Suprapubic skin (tissue), 4 donors: Measurements from ENCODE around the gene WWOX. TPM values are rescaled to one million over a fixed set of nuclear protein-coding genes. Genes with fewer than 3 reads are reported as not detected.

Experiments
- DNase-seq, 2 donors: peaks; one replicate each; pipeline ENCODE4 v3.0.0-alpha.2; 2019; ENCODE audit warnings: low spot score in 2 of 2
- H3K27ac ChIP-seq: fragments of 200-600 bp; sonication (generic); one replicate; pipeline ENCODE4 v1.5.1; 2019
- H3K27me3 ChIP-seq: fragments of 200-600 bp; sonication (generic); one replicate; pipeline ENCODE4 v1.5.1; 2019
- H3K36me3 ChIP-seq: fragments of 200-600 bp; sonication (generic); one replicate; pipeline ENCODE4 v1.5.1; 2019
- H3K4me1 ChIP-seq: fragments of 200-600 bp; sonication (generic); one replicate; pipeline ENCODE4 v1.5.1; 2019
- H3K4me3 ChIP-seq: fragments of 200-600 bp; sonication (generic); one replicate; pipeline ENCODE4 v1.5.1; 2019; ENCODE audit warnings: mild to moderate bottlenecking
- H3K9me3 ChIP-seq: fragments of 200-600 bp; sonication (generic); one replicate; pipeline ENCODE4 v1.5.1; 2019
- CTCF ChIP-seq, 2 donors: fragments of 200-600 bp in 1 of 2; fragments of 450-650 bp in 1 of 2; sonication (generic) in 1 of 2; IDR thresholded peaks; one replicate each; pipeline ENCODE4 v1.5.1; 2016 to 2019; ENCODE audit warnings: antibody characterized with exemption in 2 of 2, mild to moderate bottlenecking in 1 of 2, moderate library complexity in 1 of 2
- EP300 ChIP-seq: sonication (generic); formaldehyde crosslinking; IDR thresholded peaks from one replicate; pipeline ENCODE4 v1.6.1; 2017; ENCODE audit warnings: antibody characterized with exemption
- POLR2A ChIP-seq, 2 donors: fragments of 450-650 bp; IDR thresholded peaks; one replicate each; pipeline ENCODE4 v1.6.1; 2017; ENCODE audit warnings: antibody characterized with exemption in 2 of 2, mild to moderate bottlenecking in 2 of 2, moderate library complexity in 2 of 2
- POLR2AphosphoS5 ChIP-seq, 3 donors: sonication (generic); formaldehyde crosslinking; IDR thresholded peaks; one replicate each; pipeline ENCODE4 v1.6.1; 2017; ENCODE audit warnings: antibody characterized with exemption in 3 of 3
- WGBS: methylation state at CpG from one replicate; pipeline ENCODE4 v1.1.5; 2018; 5-methylcytosine and 5-hydroxymethylcytosine counted together
- total RNA-seq, 4 donors: library from RNA; depleted of rRNA; stranded (reverse); fragments of >200 nt; gene quantifications; one replicate each; pipeline ENCODE4 v1.1.0, GENCODE V29; 2016

The WWOX gene
- total RNA-seq, 4 donors from 2014 or later: 29.6 to 104 (median 47.3) TPM

DNA sequence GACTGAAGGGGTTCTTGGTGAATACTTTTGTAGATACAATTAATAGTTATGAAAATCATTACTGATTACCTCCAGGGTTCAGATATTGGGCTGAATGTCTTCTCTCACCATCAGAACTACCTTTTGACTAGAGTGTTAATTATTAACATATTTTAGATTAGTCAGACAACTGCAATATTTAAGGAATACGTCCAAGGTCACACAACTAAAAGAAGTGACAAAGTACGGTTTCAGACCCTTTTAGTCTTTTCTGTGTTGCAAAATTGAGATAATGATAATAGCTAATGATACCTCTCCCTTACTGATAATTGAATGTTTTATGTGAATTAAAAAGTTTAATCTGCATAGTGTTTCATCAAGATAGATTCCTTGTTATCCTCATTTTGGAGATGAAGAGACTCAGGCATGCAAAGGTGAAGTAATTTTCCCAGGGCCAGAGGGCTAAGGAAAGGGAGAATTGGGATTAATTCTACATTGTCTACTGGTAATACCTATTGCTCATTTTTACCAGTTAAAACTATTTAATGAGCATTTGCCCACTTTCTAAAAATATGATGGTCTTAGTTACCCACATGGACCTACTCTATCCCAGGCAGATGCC lies 107.3 kb downstream of the WWOX start:
- Histone ChIP-seq H3K4me1 (peaks cover 3% of the 10 kb centered on the region), H3K36me3 (no peaks in the 10 kb centered on the region), H3K4me3 (no peak overlapping the region), H3K27me3 (no peaks in the 10 kb centered on the region), H3K27ac (no peak overlapping the region), H3K9me3 (no peaks in the 10 kb centered on the region)
- WGBS: 86% methylated on average over 2 of the region's 2 CpGs
- no peak for DNase-seq
- no peak for TF ChIP-seq CTCF (IDR thresholded peaks at IDR 0.05)
- TF ChIP-seq POLR2A (IDR thresholded peaks at IDR 0.05): no peak
- no peak for TF ChIP-seq POLR2AphosphoS5 (IDR thresholded peaks at IDR 0.05)
- TF ChIP-seq EP300: no peak

GRCh38 chr16:78209951-78210661 lies 110.7 kb downstream of the WWOX start:
- 52% methylated on average over 10 of the region's 10 CpGs for WGBS
- no peaks in the 10 kb centered on the region for H3K36me3 ChIP-seq
- H3K27ac ChIP-seq: no peak overlapping the region

DNA sequence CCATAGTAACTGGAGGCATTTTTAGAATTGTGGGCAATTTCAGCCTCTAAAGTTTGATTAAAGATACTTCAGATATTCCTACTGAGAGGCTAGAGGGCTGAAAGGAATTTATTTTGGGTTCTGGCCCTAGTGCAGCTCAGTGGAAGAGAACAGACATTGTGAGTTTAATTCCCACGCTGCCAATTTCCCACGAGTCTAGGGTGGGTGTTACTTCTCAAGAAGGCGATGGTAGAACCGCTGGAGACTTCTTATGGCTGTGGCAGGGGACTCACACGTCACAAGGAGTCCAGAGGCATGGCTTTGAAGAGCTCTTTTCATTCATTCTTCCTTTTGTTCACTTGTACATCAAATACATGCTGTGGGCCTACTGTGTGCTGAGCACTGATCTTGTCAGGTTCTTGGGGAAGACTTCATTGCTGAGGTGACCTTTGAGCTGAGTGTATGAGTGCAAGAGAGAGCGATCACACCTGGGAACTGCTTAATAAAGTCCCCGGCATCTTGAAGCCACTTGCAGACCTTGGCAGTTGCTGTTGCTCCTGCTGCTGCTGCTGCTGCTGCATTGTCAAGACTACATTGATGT lies 111.7 kb downstream of the WWOX start:
- 79% methylated on average over 7 of the region's 7 CpGs for WGBS

More at GRCh38 chr16:78209951-78210661, 110.7 kb downstream of the WWOX start:
- TF ChIP-seq EP300: no peak
- no peak for TF ChIP-seq CTCF (IDR thresholded peaks at IDR 0.05)
- TF ChIP-seq POLR2A (IDR thresholded peaks at IDR 0.05): no peak
- no peak for TF ChIP-seq POLR2AphosphoS5 (IDR thresholded peaks at IDR 0.05)
- H3K9me3 ChIP-seq: no peaks in the 10 kb centered on the region
- DNase-seq: no peak
- peaks cover 9% of the 10 kb centered on the region for H3K4me1 ChIP-seq
- no peaks in the 10 kb centered on the region for H3K27me3 ChIP-seq
- H3K4me3 ChIP-seq: no peak overlapping the region

DNA sequence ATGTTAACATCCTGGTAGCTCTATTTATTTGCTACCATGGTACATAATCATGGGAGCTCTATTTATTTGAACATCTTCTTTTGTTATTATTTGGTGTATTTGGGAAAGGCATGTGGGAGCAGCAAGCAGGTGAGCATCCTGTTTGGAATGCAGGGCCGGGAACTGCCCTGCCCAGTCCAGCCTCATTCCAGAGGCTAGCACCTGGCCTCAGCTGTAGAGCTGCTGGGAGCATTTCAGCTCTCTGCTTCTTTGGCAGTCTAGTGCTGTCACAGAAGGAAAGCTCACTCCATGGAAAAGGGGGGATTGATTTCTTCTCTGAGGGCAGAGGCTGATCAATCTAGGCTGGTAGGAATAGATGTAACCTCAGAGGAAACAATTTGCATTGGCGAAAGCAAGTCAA lies 112.5 kb downstream of the WWOX start:
- TF ChIP-seq EP300 (no peak), POLR2A (IDR thresholded peaks at IDR 0.05) (no peak), CTCF (IDR thresholded peaks at IDR 0.05) (no peak), POLR2AphosphoS5 (IDR thresholded peaks at IDR 0.05) (no peak)
- no peak overlapping the region for H3K4me3 ChIP-seq
- H3K27ac ChIP-seq: no peak overlapping the region
- H3K36me3 ChIP-seq: no peaks in the 10 kb centered on the region
- DNase-seq: no peak
- H3K9me3 ChIP-seq: no peaks in the 10 kb centered on the region
- no peaks in the 10 kb centered on the region for H3K27me3 ChIP-seq
- 91% methylated on average over 2 of the region's 2 CpGs for WGBS
- H3K4me1 ChIP-seq: peaks cover 9% of the 10 kb centered on the region

More for the DNA sequence above, 111.7 kb downstream of the WWOX start:
- Histone ChIP-seq H3K4me1 (peaks cover 9% of the 10 kb centered on the region), H3K9me3 (no peaks in the 10 kb centered on the region), H3K27me3 (no peaks in the 10 kb centered on the region), H3K36me3 (no peaks in the 10 kb centered on the region), H3K27ac (no peak overlapping the region), H3K4me3 (no peak overlapping the region)
- no peak for DNase-seq
- no peak for TF ChIP-seq POLR2A (IDR thresholded peaks at IDR 0.05)
- TF ChIP-seq CTCF (IDR thresholded peaks at IDR 0.05): no peak
- no peak for TF ChIP-seq POLR2AphosphoS5 (IDR thresholded peaks at IDR 0.05)
- no peak for TF ChIP-seq EP300

- no peak for TF ChIP-seq EP300
- TF ChIP-seq CTCF (IDR thresholded peaks at IDR 0.05): no peak
- TF ChIP-seq POLR2A (IDR thresholded peaks at IDR 0.05): no peak
- TF ChIP-seq POLR2AphosphoS5 (IDR thresholded peaks at IDR 0.05): no peak
- no peak overlapping the region for H3K4me3 ChIP-seq
- WGBS: 97% methylated on average over 7 of the region's 7 CpGs
- no peak for DNase-seq
- H3K27me3 ChIP-seq: no peaks in the 10 kb centered on the region
- H3K27ac ChIP-seq: no peak overlapping the region
- H3K4me1 ChIP-seq: peaks cover 9% of the 10 kb centered on the region
- no peaks in the 10 kb centered on the region for H3K9me3 ChIP-seq
- no peaks in the 10 kb centered on the region for H3K36me3 ChIP-seq
Measured at GRCh38 chr16:78212674-78213073, 113.2 kb downstream of the WWOX start.
